GM12865 (cell line): ENCODE results near the gene PAXX.

Source experiments
- DNase-seq: peaks from one replicate; pipeline ENCODE4 v3.0.0; 2010; ENCODE audit warnings: low read depth
- H3K4me3 ChIP-seq: 2 replicates; pipeline ENCODE4 v1.5.1; 2011; ENCODE audit warnings: mild to moderate bottlenecking, low read depth, low read length, control low read depth
- TF ChIP-seq, protein P1 (sequence below): IDR thresholded peaks from 2 replicates; pipeline ENCODE4 v1.5.1; 2011; ENCODE audit warnings: low read length, control low read depth, low read depth, inconsistent platforms; ENCODE audit not compliant: insufficient read depth; ENCODE audit errors: missing control alignments

Gene PAXX

DNA sequence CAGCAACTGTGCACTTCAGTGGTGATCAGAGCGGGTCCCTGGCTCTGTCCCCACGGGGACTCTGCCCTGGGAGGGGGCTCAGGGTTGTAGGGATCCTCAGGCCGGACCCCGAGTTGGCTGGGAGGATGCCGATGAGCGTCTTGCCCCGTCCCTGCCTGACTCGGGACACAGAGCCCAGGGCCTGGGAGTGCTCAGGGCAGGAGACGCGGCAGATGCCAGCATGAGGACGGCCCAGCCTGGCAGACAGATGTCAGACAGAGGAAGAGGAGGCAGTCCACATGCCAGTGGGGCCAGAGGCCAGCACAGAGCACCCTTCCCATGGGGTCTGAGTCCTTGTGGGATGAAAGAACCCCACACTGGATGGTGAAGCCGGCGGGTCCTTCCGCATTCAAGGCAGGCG is 28.9 kb upstream of the PAXX start:
- H3K4me3 ChIP-seq: no peak overlapping the region
- DNase-seq: no peak
- TF ChIP-seq, protein P1, sequence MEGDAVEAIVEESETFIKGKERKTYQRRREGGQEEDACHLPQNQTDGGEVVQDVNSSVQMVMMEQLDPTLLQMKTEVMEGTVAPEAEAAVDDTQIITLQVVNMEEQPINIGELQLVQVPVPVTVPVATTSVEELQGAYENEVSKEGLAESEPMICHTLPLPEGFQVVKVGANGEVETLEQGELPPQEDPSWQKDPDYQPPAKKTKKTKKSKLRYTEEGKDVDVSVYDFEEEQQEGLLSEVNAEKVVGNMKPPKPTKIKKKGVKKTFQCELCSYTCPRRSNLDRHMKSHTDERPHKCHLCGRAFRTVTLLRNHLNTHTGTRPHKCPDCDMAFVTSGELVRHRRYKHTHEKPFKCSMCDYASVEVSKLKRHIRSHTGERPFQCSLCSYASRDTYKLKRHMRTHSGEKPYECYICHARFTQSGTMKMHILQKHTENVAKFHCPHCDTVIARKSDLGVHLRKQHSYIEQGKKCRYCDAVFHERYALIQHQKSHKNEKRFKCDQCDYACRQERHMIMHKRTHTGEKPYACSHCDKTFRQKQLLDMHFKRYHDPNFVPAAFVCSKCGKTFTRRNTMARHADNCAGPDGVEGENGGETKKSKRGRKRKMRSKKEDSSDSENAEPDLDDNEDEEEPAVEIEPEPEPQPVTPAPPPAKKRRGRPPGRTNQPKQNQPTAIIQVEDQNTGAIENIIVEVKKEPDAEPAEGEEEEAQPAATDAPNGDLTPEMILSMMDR: no peak

DNA sequence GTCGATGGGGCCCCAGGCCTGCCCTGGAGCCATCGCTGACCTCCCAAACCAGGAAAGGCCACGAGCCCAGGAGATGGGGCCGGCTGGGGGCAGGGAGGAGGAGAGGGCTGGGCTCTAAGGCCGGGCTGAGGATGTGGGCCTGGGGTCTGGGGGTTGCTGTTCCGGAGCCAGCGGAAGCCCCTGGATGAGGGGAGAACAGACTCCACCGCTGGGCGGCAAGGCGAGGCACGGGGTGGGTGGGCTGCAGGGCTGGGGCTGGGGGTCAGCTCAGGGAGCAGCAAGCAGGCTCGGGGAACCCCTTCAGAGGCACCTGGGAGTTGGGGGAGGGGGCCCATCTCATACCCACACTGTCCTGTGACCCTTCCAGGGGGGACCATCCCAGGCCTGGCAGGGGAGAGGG is 28.5 kb upstream of the PAXX start:
- TF ChIP-seq, protein P1: no peak
- no peak overlapping the region for H3K4me3 ChIP-seq
- no peak for DNase-seq

DNA sequence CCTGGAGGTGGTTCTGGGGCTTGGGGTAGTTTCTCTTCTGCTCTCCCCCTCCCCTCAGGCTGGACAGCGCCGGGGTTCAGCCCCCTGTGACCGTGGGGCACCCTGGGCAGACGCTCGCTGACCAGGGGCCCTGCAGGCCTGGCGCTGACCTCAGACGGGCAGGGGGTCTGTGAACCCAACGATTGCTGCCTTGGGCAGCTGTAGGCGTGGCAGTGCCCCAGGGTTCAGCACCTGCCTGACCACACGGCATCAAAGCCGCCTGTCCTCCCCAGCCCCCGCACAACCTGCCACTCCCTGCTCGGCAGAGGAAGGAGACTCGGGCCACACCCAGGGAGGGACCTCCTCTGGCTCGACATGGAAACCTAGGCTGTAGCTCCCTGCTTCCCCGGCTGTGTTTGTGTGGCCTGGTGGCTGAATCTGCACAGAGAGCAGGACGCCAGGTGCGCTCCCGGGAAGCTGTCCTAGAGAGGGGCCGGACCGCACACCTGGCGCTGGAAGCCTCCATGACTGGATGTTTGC is 28.0 kb upstream of the PAXX start:
- H3K4me3 ChIP-seq: no peak overlapping the region
- TF ChIP-seq, protein P1: no peak
- no peak for DNase-seq

DNA sequence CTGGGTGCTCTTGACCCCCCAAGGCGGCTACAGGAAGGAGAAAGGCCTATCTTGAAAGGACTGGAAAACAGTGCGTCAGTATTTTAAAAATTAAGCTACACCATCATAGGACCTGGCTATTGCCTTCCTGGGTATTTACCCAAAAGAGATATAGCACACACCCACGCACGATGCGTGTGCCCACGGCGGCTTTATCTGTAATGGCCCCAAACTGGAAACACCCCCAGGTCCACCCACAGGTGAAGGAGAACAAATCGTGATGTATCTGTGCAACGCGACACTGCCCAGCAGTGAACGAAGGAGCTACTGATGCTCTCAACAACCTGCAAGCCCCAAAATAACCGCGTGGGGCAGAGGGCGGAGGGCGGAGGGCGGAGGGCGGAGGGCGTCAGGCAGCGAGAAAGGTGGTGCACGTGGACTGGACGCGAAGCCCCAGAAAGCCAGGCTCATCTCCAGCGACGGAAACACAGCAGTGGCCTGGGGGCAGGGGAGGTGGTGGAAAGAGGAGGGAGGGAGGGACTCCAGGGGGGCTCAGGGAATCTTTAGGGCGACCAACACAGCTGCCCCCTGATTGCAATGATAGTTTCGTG is 27.3 kb upstream of the PAXX start:
- no peak overlapping the region for H3K4me3 ChIP-seq
- TF ChIP-seq, protein P1: no peak
- no peak for DNase-seq

DNA sequence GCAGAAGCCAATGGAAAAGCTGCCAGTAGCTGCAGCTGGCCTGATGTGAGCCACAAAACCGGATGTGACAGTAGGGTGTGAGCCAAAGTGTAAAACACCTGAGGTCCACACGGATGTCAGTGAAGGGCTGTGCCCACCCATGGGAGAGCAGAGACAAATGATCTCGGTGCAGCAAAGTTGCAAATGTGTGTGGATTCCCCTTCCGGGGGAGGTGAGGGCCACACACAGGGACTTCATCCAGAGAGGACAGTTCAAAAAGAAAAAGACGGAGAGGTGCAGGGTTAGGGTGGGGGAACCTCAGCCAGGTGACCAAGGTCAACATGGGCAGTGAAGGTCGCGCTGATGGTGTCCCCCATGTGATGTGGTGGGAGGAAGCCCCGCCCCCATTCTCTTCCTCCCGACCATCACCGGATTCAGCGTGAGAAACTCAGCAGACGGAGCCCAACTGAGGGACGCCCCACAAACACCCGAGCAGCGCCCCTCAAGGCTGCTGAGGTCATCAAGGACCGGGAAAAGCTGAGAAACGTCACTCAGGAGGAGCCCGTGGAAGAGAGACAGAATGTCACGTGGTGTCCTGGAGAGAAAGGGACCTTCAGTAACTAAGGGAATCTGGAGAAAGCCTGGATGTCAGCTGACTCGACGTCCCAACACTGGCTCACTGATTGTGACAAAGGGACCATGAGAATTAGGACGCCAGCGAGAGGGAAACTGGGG is 26.3 kb upstream of the PAXX start:
- DNase-seq: peak; percentile 58
- TF ChIP-seq, protein P1: no peak
- no peak overlapping the region for H3K4me3 ChIP-seq

DNA sequence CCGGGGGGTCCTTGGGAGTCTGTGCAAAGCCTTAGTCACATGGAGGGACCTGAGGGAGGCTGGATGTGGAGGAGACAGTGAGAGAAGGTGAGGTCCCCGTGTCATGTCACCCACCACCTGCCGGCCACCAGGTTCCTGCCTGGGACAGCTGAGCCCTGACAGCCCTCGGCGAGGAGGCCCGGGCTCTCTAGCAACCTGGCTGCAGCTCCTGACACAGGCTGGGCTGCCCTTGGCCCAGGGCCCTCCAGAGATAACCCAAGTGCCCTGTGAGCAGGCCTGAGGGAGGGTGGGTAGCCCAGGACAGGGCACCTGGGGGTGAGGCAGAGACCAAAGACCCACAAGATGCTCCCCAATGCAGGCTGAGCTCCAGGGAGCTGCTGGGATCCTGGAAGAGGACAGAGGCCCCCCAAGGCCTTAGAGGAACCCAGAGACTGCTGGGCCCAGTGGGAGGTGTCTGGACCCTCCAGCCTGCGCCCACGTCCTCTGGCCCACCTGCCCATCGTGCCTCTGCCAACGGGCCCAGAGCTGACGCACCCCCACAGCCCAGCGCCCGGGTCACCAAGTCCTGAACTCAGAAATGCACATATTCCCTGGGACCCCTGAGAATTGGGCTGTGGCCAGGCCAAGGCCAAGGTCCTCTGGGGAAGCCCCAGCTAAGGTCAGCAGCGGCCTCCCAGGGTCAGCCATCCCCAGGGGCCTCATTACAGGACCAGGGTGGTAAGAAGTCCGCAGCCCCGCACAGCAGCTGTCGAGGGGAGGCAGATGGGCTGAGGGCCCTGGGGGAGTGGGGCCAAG is 23.7 kb upstream of the PAXX start:
- H3K4me3 ChIP-seq: no peak overlapping the region
- DNase-seq: no peak
- TF ChIP-seq, protein P1: no peak
